Cardiac fibroblast (primary cell): ENCODE measurements around the gene RNF157.

Source experiments
- DNase-seq, 2 donors: peaks; one replicate each; pipeline versions ENCODE4 v3.0.0 to v3.0.0-alpha.2; 2010; ENCODE audit warnings: low read depth in 2 of 2
- H3K4me3 ChIP-seq, 2 donors: replicated peaks in 1 of 2; 1 replicate in 1 of 2; 2 replicates in 1 of 2; pipeline ENCODE4 v1.5.1; 2011; ENCODE audit warnings: low read depth in 2 of 2, low read length in 2 of 2, mild to moderate bottlenecking in 2 of 2, moderate library complexity in 1 of 2
- CTCF ChIP-seq: IDR thresholded peaks from one replicate; pipeline ENCODE4 v1.5.1; 2011; ENCODE audit warnings: low read depth, mild to moderate bottlenecking, low read length, inconsistent platforms

The RNF157 gene

GRCh38 chr17:76273445-76274111 is 33.3 kb upstream of the RNF157 start:
- no peak for TF ChIP-seq CTCF
- no peak for DNase-seq
- no peak overlapping the region for H3K4me3 ChIP-seq

GRCh38 chr17:76272541-76273444 is 32.5 kb upstream of the RNF157 start:
- H3K4me3 ChIP-seq = no peak overlapping the region
- DNase-seq = no peak
- TF ChIP-seq CTCF = no peak

GRCh38 chr17:76271669-76272540 is 31.6 kb upstream of the RNF157 start:
- peak in 1 of 2 donors; percentile 22 for DNase-seq
- no peak for TF ChIP-seq CTCF
- no peak overlapping the region for H3K4me3 ChIP-seq

GRCh38 chr17:76270770-76271668 is 30.7 kb upstream of the RNF157 start:
- no peak for DNase-seq
- no peak overlapping the region for H3K4me3 ChIP-seq
- no peak for TF ChIP-seq CTCF

GRCh38 chr17:76270127-76270592 is 29.9 kb upstream of the RNF157 start:
- no peak overlapping the region for H3K4me3 ChIP-seq
- TF ChIP-seq CTCF = no peak
- DNase-seq = no peak
